Adrenal gland (tissue), 12 donors: ENCODE data around the gene BIRC3. TPM values are rescaled to one million over a fixed set of nuclear protein-coding genes. Genes with fewer than 3 reads are reported as not detected.
A peak's percentile ranks its signal among the peaks of the same experiment; 100 is the strongest.
"Not testable (repeated sequence)": the region's sequence is repeated elsewhere in the genome, so short reads cannot be mapped to it uniquely, and the experiment has no call there.

Source experiments
- DNase-seq, 7 donors: peaks; one replicate each; pipeline ENCODE4 v3.0.0-alpha.2; 2019 to 2020
- H3K27ac ChIP-seq, 5 donors: fragments of 200-600 bp; sonication (generic) in 4 of 5; 1 replicate in 3 of 5; 2 replicates in 2 of 5; pipeline versions ENCODE4 v1.5.1 to v1.8.0; 2016 to 2020; ENCODE audit warnings: mild to moderate bottlenecking in 1 of 5
- H3K27me3 ChIP-seq: fragments of 200-600 bp; 2 replicates; pipeline ENCODE4 v1.8.0; 2021
- H3K36me3 ChIP-seq, 2 donors: fragments of 200-600 bp; replicated peaks in 1 of 2; 1 replicate in 1 of 2; 2 replicates in 1 of 2; pipeline versions ENCODE4 v1.5.1 to v1.8.0; 2018 to 2022
- H3K4me1 ChIP-seq, 2 donors: fragments of 200-600 bp; replicated peaks in 1 of 2; 1 replicate in 1 of 2; 2 replicates in 1 of 2; pipeline versions ENCODE4 v1.5.1 to v1.8.0; 2018 to 2021
- H3K4me3 ChIP-seq, 4 donors: fragments of 200-600 bp; sonication (generic) in 3 of 4; one replicate each; pipeline ENCODE4 v1.5.1; 2016 to 2018
- H3K9me3 ChIP-seq, 3 donors: fragments of 200-600 bp; sonication (generic) in 1 of 3; replicated peaks in 1 of 3; 1 replicate in 2 of 3; 2 replicates in 1 of 3; pipeline versions ENCODE4 v1.5.1 to v1.8.0; 2016 to 2021
- CTCF ChIP-seq, 6 experiments: fragments of 450-650 bp in 4 of 6; fragments of 200-600 bp in 2 of 6; sonication (generic) in 1 of 6; IDR thresholded peaks; 1 replicate in 5 of 6; 2 replicates in 1 of 6; pipeline versions ENCODE4 v1.5.1 to v1.8.0; 2016 to 2021; ENCODE audit warnings: antibody characterized with exemption in 6 of 6, mild to moderate bottlenecking in 2 of 6, moderate library complexity in 1 of 6
- POLR2A ChIP-seq, 2 donors: fragments of 450-650 bp; IDR thresholded peaks; one replicate each; pipeline ENCODE4 v1.6.1; 2017; ENCODE audit warnings: antibody characterized with exemption in 2 of 2, mild to moderate bottlenecking in 2 of 2, moderate library complexity in 1 of 2
- WGBS, 4 donors: extraction: QIAGEN DNeasy Blood & Tissue Kit in 2 of 4; methylation state at CpG; one replicate each; pipeline versions ENCODE4 v1.1.5 to v1.1.7; 2013 to 2017; 5-methylcytosine and 5-hydroxymethylcytosine counted together
- intact Hi-C, 2 donors: fragments of 100-400 bp; cut with DNase I; formaldehyde crosslinking; loops; one replicate each; pipeline versions ENCODE4 v1.14.1 to v1.15.0; 2022 to 2023
- polyA plus RNA-seq, 3 donors: library from polyadenylated mRNA; stranded (reverse); fragments of 200-250 nt in 2 of 3; fragments of 350-450 nt in 1 of 3; fragmentation: Illumina TruSeq in 1 of 3; extraction: RNeasy Lipid Tissue Mini Kit (QIAGEN cat#74804) in 1 of 3; gene quantifications; one replicate each; pipeline ENCODE4 v1.2.3, GENCODE V29; 2013 to 2014
- total RNA-seq, 9 donors: library from RNA; depleted of rRNA in 4 of 9; stranded (reverse); fragments of >200 nt in 4 of 9; fragments of 120-200 nt in 1 of 9; fragmentation: NEBNext Ultra II Directional in 1 of 9; extraction: Animal tissue kit (Norgen Biotek cat#: 25700) in 1 of 9; gene quantifications; one replicate each; pipeline versions ENCODE4 v1.1.0 to v1.2.4, GENCODE V29; 2013 to 2023
- donor health status: healthy with polysubstance abuse.
- donor health status: Bipolar disorder and iron deficiency.
- donor health status: DM: yes; HTN: yes; CAD: no.
- donor health status: DM: no; HTN: no; CAD: no.
- donor health status: DM: no; HTN: no; CAD: no.
- donor health status: DM: yes; HTN: yes; CAD: no.

BIRC3 gene
- total and polyA plus RNA-seq, 12 donors = 0.48 to 8.6 (median 3.1) TPM

- H3K27ac ChIP-seq = no peak overlapping the region
- TF ChIP-seq CTCF (IDR thresholded peaks at IDR 0.05) (no peak), POLR2A (IDR thresholded peaks at IDR 0.05) (no peak)
- no peak overlapping the region for H3K4me3 ChIP-seq
- peaks cover 6 to 10% of the 10 kb centered on the region in 2 donors for H3K4me1 ChIP-seq
- H3K36me3 ChIP-seq = peaks cover 0 to 50% of the 10 kb centered on the region in 2 donors
- intact Hi-C loops = no loop called here
- no peaks in the 10 kb centered on the region for H3K27me3 ChIP-seq
- no peak for DNase-seq
- WGBS, 4 donors = 25 to 34% (median 33%) methylated on average over 1 of the region's 1 CpG
- peaks cover 0 to 4% (median 0%) of the 10 kb centered on the region in 3 donors for H3K9me3 ChIP-seq
Measured at GRCh38 chr11:102364991-102365390, 47.7 kb downstream of the BIRC3 start.

GRCh38 chr11:102367364-102367763 lies 50.1 kb downstream of the BIRC3 start:
- no peak overlapping the region for H3K4me3 ChIP-seq
- H3K27ac ChIP-seq = no peak overlapping the region
- no peak for TF ChIP-seq POLR2A (IDR thresholded peaks at IDR 0.05)
- peak; percentile 11 to 46 (median 30) for TF ChIP-seq CTCF (IDR thresholded peaks at IDR 0.05)
- no peak for DNase-seq
- intact Hi-C loops = no loop called here
- no peaks in the 10 kb centered on the region for H3K27me3 ChIP-seq
- H3K36me3 ChIP-seq = peaks cover 0 to 40% of the 10 kb centered on the region in 2 donors
- H3K9me3 ChIP-seq = no peaks in the 10 kb centered on the region
- H3K4me1 ChIP-seq = peaks cover 6 to 10% of the 10 kb centered on the region in 2 donors
- 35 to 46% (median 39%) methylated on average over 6 of the region's 6 CpGs for WGBS, 4 donors

- H3K4me1 ChIP-seq = peaks cover 6 to 10% of the 10 kb centered on the region in 2 donors
- WGBS, 4 donors = 91 to 96% (median 92%) methylated on average over 3 of the region's 3 CpGs
- H3K36me3 ChIP-seq = peaks cover 0 to 40% of the 10 kb centered on the region in 2 donors
- no peak overlapping the region for H3K4me3 ChIP-seq
- no peaks in the 10 kb centered on the region for H3K9me3 ChIP-seq
- no peaks in the 10 kb centered on the region for H3K27me3 ChIP-seq
- no peak for TF ChIP-seq CTCF (IDR thresholded peaks at IDR 0.05)
- no peak for TF ChIP-seq POLR2A (IDR thresholded peaks at IDR 0.05)
- no peak for DNase-seq
- H3K27ac ChIP-seq = no peak overlapping the region
- intact Hi-C loops = no loop called here
Measured at GRCh38 chr11:102368472-102368871, 51.2 kb downstream of the BIRC3 start.

- H3K36me3 ChIP-seq = peaks cover 0 to 31% of the 10 kb centered on the region in 2 donors
- DNase-seq, H3K4me3 ChIP-seq, H3K4me1 ChIP-seq, H3K27ac ChIP-seq, H3K9me3 ChIP-seq, intact Hi-C loops, H3K27me3 ChIP-seq: not testable (repeated sequence)
- 88 to 92% (median 90%) methylated on average over 24 to 31 of the region's 31 CpGs for WGBS, 4 donors
Measured at GRCh38 chr11:102374633-102375424, 57.5 kb downstream of the BIRC3 start.
